HL-60/S4 treated with phorbol 12-myristate 13-acetate at 8.2 ng/mL for 4 days and 3 days (cell line): Measurements from ENCODE around the gene TEDC1.

Experiments
- in situ Hi-C: fragments of 300-500 bp; cut with MboI; formaldehyde crosslinking; loops from 2 replicates; pipeline ENCODE4 v1.15.0; 2022; ENCODE audit warnings: low sequenced_read_pairs

Gene TEDC1

DNA sequence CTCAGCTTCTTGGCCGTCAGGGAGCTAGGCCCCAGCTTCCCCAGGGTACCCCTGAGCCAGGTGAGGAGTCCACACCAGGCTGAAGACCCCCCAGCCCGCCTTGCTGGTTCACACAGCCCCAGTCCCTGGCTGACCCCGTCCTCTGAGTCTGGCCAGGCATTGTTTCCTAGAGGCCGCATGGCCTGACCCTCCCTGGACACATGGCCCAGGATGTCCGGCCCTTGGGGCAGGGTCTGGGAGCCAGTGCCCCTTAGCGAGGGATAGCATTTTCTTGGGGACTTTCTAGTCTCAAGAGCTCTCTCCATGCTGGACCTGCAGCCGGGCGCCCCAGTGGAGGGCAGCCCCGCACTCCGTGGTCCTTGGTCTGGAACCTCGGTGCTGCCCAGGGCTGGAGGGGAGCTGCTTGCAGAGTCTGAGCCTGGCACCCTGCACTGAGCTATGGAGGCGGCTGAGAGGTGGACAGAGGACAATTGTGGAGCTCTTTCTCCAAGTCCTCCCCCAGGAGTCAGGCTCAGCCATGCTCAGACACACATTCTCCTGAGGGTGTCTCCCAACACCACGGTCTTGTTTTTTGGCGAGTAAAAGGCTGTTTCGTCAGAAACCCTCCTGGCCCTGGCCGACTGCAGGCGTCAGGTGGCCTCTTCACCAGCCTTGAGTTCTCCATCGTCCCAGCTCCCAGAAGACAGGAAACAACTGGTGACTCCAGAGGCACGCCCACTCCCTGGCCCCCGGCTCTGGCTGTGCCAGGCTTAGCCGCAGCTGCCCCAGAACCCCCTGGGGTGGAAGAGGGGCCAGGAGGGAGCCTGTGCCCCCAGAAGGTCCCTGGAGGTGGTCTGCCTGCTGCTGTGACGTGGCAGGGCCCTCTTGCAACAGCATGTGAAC, 34.1 kb upstream of the TEDC1 start:
- in situ Hi-C loops = no loop called here

DNA sequence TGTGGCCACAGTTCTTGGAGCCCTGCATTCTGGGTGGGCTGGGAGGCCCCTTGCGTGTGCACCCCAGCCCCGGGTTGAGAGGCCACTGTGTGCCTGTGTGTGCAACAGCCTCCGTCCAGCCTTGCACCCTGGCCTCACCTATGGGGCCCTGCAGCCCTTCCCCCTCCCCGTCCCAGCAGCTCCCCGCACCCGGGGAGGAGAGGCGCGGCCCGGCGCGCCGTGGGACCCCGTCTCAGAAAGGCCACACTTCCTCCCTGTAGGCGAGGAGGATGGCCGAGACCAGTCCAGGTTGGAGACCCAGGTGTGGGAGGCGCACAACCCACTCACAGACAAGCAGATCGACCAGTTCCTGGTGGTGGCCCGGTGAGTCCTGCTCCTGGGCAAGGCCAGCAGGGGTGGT, 33.0 kb upstream of the TEDC1 start:
- in situ Hi-C loops = no loop called here

DNA sequence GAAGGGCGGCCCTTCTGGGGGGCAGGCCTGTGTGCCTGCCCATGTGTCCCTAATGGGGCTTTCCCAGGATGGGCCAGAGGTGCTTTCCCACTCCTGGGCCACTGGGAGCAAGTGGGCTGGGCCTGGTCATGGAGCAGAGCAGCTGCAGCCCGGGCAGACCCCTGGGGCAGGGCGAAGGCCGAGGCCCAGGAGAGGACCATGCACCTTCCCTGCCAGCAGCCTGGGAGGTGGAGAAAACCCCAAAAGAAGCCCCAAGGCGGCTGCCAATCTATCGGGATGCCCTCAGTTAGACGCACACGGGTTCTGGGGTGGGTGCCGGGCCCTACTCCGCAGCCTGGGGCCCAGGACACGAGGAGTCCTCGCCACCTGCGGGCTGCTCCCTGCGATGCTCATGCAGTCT, 32.5 kb upstream of the TEDC1 start:
- in situ Hi-C loops = no loop called here

DNA sequence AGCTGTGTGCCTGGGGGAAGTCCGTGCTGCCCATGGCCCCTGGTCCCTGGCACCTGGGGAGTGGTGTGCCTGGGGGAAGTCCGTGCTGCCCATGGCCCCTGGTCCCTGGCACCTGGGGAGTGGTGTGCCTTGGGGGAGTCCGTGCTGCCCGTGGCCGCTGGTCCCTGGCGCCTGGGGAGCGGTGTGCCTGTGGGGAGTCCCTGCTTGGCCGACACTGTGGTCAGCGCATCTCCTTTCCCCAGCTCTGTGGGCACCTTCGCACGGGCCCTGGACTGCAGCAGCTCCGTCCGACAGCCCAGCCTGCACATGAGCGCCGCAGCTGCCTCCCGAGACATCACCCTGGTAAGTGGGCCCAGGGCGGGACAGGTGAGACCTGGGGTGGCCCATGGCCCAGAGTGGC, 30.9 kb upstream of the TEDC1 start:
- in situ Hi-C loops = no loop called here

DNA sequence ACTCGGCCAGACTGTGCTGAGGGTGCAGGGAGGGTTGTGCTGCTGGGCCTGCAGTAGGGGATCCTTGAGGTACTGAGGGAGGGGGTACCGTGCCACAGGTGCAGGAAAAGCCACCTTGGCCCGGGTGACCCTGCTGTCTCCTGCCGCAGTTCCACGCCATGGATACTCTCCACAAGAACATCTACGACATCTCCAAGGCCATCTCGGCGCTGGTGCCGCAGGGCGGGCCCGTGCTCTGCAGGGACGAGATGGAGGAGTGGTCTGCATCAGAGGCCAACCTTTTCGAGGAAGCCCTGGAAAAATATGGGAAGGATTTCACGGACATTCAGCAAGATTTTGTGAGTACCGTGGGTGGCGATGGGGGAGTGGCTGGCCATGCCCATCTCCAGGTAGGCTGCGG, 30.4 kb upstream of the TEDC1 start:
- in situ Hi-C loops = no loop called here

DNA sequence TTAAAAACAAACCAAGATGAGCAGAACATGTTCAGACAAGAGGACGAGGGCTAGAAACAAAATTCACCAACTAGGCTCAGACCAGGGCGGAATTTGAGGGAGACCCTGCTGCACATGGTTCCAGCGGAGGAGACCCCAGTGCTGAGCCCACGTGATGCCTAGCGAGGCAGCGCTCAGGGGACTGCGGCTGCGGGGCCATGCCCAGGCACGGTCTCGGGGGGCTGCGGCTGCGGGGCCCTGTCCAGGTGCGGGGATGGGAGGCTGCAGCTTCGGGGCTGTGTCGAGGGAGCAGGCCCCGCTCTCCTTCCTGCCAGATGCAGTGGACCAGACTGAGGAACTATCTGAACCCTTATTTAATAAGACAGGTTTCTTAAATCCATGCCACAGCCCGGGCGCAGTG, 29.1 kb upstream of the TEDC1 start:
- in situ Hi-C loops = no loop called here

DNA sequence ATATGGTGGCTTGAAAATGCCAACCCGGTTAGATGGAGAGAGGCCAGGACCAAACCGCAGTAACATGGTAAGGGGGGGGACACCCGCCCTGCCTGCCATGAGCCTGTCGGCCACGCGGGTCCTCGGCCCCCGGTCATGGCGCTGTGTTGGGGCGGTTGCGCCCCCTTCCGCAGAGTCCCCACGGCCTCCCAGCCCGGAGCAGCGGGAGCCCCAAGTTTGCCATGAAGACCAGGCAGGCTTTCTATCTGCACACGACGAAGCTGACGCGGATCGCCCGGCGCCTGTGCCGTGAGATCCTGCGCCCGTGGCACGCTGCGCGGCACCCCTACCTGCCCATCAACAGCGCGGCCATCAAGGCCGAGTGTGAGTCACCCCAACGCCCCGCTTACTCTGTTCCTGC, 26.5 kb upstream of the TEDC1 start:
- in situ Hi-C loops = no loop called here

DNA sequence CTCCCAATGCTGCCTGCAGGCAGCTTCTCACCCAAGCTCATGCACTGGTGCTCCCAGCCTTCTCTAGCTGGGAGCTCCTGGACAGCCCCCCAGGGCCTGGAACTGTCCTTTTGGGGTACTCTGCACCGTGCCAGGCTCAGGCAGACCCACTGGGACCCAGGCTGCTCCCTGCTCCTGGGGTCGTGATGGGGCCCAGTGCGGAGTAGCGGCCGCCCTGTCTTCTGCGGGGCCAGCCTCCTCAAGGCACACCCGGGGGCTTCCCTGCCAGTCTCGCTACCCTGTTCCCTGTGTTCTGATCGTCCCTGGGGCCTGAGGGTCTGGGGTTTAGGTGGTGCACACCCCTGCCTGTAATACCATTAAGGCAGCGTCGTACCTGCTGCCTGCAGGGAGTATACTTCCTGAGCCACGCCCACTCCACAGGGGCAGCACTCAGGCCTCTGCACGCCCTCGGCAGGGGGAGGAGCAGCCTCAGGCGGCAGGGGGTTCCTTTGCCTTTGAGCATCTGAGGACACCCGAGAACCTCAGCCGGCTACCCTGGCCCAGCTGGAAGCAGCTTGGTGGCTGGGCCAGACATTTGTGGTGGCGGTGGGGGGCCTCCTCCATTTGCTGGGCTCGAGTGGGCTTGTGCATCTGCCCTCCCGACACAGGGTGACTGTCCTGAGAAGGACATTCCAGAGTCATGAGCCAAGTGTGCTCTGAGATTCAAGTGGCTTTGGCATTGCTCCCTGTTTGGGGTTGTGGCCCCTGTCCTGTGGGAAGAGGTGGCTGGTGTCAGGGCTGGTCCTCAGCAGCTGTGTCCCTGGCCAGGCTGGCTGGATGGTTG, 25.6 kb upstream of the TEDC1 start:
- in situ Hi-C loops = no loop called here

DNA sequence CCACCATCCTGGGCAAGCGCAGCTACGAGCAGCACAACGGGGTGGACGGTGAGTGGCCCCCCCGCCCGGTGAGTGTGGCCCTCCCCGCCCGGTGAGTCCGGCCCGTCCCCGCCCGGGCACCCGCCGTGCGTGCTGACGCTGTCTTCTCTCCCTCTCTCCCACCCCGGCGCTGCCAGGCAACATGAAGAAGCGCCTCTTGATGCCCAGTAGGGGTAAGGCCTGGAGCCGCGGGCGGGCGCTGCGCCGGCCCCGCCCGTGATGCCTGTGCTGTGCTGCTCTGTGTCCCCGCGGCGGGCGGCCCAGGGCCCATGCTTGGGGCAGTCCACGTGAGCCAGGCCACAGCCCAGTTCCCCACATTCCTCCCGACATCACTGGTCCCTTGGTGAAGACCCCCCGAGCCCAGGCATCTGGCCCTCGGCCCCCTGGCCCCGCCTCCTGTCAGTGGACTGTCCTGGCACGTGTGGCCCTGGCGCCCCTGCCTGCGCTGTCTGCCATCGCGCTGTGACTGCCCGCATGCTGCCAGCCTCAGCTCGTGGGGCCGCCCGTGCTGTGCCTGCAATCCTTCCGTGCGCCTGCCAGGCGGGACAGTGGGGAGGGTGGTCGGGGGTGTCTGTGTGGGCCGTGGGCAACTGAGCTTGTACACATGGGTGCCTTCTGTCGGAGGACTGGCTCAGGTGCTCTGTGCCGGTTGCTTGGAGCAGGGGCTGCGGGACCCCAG, 24.4 kb upstream of the TEDC1 start:
- in situ Hi-C loops = no loop called here

DNA sequence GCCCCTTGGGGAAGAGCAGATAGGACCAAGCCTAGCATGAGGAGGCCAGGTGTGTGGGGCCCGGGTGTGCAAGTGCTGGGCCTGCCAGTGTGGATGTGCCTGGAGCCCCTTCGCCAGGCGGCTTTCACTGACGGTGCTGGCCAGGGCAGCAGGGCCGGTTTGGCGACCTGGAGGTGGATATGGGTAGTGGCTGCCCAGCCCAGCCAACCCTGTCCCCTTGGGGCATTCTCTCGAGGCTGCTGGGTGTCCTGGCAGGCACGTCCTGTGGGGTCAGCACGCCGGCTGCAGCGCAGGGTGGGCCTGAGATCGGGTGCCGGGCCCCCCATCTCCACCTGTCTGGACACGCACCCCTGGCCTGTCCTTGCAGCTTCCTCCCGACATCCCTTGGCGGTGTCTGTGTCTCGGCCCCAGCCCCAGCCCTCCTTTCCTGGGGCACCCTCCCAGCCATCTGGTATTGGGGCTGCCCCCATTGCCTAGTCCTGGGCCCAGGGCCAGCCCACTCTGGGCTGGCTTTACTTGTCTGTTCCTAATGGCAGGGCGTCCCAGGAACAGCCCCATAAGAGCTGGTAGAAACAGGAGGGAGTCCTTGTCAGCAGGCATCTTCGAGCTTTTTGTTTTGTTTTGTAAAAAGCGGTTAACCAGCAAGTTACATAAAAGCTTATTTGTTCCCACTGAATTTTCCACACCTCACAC, 23.7 kb upstream of the TEDC1 start:
- in situ Hi-C loops = no loop called here

DNA sequence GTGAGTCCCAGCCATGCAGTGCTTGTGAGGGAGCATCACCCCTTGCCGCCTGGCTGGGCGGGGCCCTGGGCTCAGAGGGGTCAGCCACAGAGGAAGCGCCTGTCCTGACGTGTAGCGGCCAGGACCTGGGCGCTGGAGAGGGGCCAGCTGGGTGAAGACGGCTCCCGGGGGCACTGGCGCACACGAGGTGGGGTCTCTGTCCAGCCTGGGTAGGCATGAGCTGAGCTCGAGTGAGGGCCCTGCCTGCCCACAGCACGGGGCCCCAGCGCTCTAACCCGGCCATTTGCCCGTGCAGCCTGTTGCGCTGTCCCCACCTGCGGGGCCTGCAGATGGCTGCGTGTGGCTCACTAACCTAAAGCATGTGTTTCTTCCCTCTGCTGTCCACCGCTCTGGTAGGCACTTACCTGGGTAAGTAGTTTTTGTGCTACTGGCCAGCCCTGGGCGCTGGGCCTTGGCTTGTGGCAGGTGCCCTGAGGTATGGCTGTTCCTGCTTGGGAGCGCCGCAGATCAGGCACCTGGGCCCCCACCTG, 23.0 kb upstream of the TEDC1 start:
- in situ Hi-C loops = no loop called here

DNA sequence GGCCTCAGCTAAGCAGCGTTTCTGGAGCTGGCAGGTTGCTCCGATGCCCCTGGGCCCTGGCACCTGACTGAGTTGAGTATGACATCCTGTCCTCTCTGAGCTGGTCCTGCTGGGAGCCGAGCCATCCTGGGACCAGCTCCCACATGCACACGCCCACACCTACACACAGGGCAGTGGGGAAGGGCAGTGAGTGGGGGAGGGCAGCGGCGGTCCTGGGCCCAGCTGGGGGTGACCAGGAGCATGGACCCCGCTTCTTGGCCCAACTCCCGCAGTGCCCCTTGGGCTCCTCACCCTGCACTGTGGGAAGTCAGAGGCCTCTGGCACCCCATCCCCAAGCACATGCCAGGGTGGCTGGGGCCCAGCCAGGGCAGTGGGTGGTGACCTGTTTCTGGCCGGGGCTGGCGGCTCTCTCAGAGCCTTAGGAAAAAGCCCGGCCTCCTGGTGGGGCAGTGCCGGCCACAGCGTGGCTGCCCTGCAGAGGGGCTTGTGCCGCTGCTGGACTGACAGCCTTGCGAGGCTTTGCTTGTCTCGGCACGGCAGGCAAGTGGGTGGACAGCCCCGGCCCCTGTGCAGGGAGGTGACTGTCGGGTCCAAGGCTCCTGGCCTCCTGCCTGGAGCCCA, 22.3 kb upstream of the TEDC1 start:
- in situ Hi-C loops = no loop called here

DNA sequence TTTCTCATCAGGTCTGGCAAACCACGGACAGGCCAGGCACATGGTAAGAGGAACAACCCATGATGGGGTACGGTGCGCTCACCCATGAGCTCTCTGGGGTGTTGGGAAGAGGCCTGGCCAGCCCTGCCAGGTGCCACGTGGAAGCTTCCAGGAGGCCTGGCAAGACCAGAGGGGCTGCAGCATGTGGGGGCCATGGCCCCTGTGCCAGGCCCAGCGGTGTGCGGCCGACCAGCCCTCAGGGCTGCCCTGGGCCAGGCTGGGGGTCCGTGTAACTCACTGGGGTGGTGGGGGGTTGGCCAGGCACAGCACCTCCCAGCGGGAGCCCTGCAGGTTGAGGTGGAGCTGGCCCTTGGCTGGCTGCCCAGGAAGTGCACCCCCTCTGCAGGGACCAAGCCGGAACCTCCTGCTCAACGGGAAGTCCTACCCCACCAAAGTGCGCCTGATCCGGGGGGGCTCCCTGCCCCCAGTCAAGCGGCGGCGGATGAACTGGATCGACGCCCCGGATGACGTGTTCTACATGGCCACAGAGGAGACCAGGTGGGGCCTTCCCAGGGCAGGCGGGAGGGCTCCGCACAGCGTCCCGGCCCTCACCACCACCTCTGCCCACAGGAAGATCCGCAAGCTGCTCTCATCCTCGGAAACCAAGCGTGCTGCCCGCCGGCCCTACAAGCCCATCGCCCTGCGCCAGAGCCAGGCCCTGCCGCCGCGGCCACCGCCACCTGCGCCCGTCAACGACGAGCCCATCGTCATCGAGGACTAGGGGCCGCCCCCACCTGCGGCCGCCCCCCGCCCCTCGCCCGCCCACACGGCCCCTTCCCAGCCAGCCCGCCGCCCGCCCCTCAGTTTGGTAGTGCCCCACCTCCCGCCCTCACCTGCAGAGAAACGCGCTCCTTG, 21.3 kb upstream of the TEDC1 start:
- in situ Hi-C loops = no loop called here

DNA sequence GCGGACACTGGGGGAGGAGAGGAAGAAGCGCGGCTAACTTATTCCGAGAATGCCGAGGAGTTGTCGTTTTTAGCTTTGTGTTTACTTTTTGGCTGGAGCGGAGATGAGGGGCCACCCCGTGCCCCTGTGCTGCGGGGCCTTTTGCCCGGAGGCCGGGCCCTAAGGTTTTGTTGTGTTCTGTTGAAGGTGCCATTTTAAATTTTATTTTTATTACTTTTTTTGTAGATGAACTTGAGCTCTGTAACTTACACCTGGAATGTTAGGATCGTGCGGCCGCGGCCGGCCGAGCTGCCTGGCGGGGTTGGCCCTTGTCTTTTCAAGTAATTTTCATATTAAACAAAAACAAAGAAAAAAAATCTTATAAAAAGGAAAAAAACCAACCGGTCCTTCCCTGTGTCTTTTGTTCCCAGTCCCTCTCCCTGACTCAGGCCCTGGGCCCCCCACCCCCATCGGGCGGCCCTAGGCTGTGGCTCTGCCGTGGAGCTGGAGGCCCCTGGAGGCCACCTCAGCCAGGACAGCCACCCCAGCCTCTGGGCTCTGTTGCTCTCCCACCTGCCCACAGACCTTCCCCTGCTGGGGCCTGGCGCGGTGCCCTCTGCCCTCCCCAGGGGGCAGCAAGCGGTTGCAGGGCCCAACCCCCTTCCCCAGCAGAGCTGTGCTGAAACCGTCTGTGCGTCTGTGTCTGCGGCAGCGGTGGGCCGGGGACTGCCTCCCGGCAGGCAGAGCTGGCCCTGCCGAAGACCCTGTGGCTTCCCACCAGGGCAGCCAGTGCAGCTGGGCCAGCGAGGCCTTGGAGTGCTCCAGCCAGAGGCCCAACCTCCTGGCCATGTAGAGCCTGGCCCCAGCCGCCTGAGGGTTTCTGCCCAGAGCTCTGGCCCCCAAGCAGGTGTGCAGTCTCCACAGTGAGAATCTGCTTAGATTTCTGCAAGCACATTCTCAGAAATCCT, 20.4 kb upstream of the TEDC1 start:
- in situ Hi-C loops = no loop called here

DNA sequence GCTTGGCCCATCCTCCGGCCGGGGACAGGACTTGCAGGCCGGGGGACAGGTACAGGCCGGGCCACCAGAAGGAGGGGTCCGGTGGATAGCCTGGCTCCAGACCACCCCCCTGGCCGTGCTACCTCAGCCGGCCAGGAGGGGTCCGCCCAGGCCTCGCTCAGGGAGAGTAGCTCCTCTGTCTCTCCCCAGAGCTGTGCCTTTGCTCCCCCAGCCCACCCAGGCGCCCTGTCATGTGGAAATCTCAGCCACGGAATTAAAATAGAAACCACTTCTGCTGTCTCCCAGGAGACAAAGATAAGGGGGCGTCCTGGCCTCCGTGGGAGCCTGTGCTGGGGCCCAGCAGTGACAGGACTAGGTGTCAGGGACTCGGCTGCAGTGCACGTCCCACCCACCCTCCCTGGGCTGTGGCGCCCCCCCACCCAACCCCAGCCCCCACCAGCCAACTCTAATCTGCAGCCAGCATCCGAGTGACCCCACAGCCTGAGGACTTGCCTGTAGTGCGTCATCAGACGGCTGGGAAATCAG, 19.7 kb upstream of the TEDC1 start:
- in situ Hi-C loops = no loop called here

DNA sequence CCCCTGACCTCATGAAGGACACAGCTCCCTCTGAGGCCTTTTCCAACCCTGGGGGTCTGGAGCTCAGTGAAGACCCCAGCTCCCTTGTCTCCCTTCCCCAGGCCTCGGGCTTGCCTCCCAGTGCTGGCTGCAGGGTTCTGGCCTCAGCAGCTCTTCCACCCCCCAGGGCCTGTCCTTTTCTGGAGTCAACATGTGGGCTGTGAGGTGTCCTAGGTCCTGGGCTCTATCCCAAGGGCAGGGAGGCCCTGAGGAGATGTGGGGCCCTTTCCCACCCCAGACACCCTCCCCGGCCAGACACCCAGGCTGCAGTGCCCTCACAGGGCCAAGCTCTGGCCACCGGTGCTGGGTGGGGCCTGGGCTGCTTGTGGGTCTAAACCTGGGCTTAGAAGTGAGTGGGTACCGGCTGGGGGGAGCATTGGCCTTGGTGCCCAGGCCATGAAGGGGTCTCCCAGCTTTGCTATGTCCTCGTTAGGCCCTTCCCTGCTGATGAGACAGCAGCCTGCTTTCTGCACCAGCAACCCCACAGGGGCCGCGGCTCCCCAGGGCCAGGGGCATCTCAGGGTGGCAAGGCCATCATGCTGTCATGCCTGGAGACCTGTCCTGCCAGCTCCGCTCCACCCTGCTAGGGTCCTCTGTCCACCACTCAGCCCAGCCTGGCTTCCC, 19.1 kb upstream of the TEDC1 start:
- in situ Hi-C loops = no loop called here

DNA sequence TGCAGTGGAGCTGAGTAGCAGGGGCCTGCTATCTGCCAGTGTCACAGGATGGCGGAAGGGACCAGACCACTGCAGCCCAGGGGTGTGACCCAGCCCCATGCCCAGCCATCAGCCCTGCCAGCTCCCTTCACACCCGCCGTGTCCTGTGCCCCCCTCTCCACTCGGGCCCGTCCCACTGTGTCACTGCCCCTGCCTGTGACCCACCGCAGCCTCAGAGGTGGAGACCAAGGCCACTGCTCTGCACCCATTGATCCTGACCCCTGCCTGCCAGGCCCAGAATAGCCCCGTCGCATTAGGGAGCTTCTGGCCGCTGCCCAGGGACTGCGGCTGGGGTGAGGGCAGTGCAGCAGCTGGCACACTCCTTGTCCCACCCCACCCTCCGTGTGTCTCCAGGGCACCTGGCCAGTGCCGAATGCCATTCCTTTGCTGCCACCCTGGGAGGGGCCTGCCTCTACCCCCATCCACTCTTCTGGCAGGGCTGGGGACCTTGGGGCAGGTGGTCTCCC, 18.5 kb upstream of the TEDC1 start:
- in situ Hi-C loops = no loop called here
